Measurements from ENCODE around the gene MAPRE3.

GRCh38 chr2:27038012-27038411 lies 67.6 kb downstream of the MAPRE3 start:
- no peak for TF ChIP-seq CTCF (IDR thresholded peaks at IDR 0.05)
- TF ChIP-seq POLR2A (IDR thresholded peaks at IDR 0.05): no peak
